Glomerular visceral epithelial cell (primary cell): ENCODE data around the gene SCGB1C2.
"Not testable (repeated sequence)": the region's sequence is repeated elsewhere in the genome, so short reads cannot be mapped to it uniquely, and the experiment has no call there.

ENCODE experiments used
- DNase-seq: peaks from one replicate; pipeline ENCODE4 v3.0.0-alpha.2; 2016; ENCODE audit errors: extremely low spot score

SCGB1C2 gene

GRCh38 chr17:148757-149156, 11.4 kb downstream of the SCGB1C2 start:
- DNase-seq = no peak

GRCh38 chr17:149231-149630, 11.9 kb downstream of the SCGB1C2 start:
- no peak for DNase-seq

GRCh38 chr17:149897-150584, 12.7 kb downstream of the SCGB1C2 start:
- no peak for DNase-seq

GRCh38 chr17:151004-151403, 13.6 kb downstream of the SCGB1C2 start:
- no peak for DNase-seq

- DNase-seq = no peak
Measured at GRCh38 chr17:151886-152859, 14.8 kb downstream of the SCGB1C2 start.

- no peak for DNase-seq
Measured at GRCh38 chr17:152860-153420, 15.6 kb downstream of the SCGB1C2 start.

GRCh38 chr17:153851-154250, 16.5 kb downstream of the SCGB1C2 start:
- no peak for DNase-seq

GRCh38 chr17:155576-155975, 18.2 kb downstream of the SCGB1C2 start:
- DNase-seq = no peak

- no peak for DNase-seq
Measured at GRCh38 chr17:156094-156621, 18.8 kb downstream of the SCGB1C2 start.

GRCh38 chr17:156946-157345, 19.6 kb downstream of the SCGB1C2 start:
- no peak for DNase-seq

- DNase-seq = no peak
Measured at GRCh38 chr17:157901-158300, 20.5 kb downstream of the SCGB1C2 start.

GRCh38 chr17:158379-158778, 21.0 kb downstream of the SCGB1C2 start:
- no peak for DNase-seq

GRCh38 chr17:159609-160008, 22.2 kb downstream of the SCGB1C2 start:
- no peak for DNase-seq

GRCh38 chr17:160336-160735, 23.0 kb downstream of the SCGB1C2 start:
- no peak for DNase-seq

- no peak for DNase-seq
Measured at GRCh38 chr17:161481-161880, 24.1 kb downstream of the SCGB1C2 start.

- DNase-seq = no peak
Measured at GRCh38 chr17:162689-163088, 25.3 kb downstream of the SCGB1C2 start.

- DNase-seq = no peak
Measured at GRCh38 chr17:163514-164098, 26.2 kb downstream of the SCGB1C2 start.

GRCh38 chr17:164303-165235, 27.2 kb downstream of the SCGB1C2 start:
- DNase-seq = peak; percentile 55

GRCh38 chr17:165939-166338, 28.6 kb downstream of the SCGB1C2 start:
- no peak for DNase-seq

GRCh38 chr17:168614-169013, 31.2 kb downstream of the SCGB1C2 start:
- DNase-seq = not testable (repeated sequence)

- no peak for DNase-seq
Measured at GRCh38 chr17:170130-170670, 32.8 kb downstream of the SCGB1C2 start.
